ENCODE data around the gene DNASE2B.

DNA sequence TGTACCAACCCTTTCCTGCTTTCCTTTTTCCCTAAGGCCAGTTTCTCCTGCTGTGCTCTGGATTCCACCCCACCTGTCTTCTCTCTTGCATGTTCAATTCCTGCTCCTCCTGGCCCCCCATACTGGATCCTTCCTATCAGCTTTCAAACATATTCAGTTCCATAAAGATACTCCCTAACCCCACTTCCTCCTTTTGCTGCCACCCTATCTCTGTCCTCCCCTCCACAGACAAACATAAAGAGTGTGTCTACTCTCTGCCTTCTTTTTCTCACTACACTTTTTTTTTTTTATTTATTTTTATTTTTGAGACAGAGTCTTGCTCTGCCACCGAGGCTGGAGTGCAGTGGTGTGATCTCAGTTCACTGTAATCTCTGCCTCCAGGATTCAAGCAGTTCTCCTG is 63.8 kb downstream of the DNASE2B start:
- no peak for TF ChIP-seq POLR2A (IDR thresholded peaks at IDR 0.05)
- TF ChIP-seq, protein P1, sequence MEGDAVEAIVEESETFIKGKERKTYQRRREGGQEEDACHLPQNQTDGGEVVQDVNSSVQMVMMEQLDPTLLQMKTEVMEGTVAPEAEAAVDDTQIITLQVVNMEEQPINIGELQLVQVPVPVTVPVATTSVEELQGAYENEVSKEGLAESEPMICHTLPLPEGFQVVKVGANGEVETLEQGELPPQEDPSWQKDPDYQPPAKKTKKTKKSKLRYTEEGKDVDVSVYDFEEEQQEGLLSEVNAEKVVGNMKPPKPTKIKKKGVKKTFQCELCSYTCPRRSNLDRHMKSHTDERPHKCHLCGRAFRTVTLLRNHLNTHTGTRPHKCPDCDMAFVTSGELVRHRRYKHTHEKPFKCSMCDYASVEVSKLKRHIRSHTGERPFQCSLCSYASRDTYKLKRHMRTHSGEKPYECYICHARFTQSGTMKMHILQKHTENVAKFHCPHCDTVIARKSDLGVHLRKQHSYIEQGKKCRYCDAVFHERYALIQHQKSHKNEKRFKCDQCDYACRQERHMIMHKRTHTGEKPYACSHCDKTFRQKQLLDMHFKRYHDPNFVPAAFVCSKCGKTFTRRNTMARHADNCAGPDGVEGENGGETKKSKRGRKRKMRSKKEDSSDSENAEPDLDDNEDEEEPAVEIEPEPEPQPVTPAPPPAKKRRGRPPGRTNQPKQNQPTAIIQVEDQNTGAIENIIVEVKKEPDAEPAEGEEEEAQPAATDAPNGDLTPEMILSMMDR (IDR thresholded peaks at IDR 0.05) = no peak

Data from lower leg skin (tissue), 3 donors.